DMS 273 (cell line): ENCODE measurements around the gene COX20.
"Not testable (repeated sequence)": the region's sequence is repeated elsewhere in the genome, so short reads cannot be mapped to it uniquely, and the experiment has no call there.

ENCODE experiments used
- DNase-seq: peaks from one replicate; lab custom pipeline; 2025; ENCODE audit not compliant: unreplicated experiment; lab: John Stamatoyannopoulos, UW

COX20 gene

GRCh38 chr1:244821134-244821533 lies 14.3 kb upstream of the COX20 start:
- no peak for DNase-seq

DNA sequence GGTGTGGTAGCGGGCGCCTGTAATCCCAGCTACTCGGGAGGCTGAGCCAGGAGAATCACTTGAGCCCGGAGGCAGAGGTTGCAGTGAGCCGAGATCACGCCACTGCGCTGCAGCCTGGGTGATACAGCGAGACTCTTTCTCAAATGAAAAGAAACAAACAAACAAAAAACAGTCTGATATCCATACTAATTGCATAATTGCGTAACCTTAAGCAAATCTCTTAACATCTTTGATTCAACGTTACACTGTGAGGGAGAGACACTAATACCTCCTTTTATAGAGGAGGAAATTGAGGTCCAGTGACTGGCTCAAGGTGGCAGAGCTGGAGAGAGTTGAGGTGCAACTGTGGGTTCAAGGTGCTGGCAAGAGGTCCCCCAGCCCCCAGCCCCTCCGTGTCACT lies 12.6 kb upstream of the COX20 start:
- no peak for DNase-seq

- no peak for DNase-seq
Observed at GRCh38 chr1:244826712-244827111, 8.7 kb upstream of the COX20 start.

- DNase-seq = no peak
Observed at GRCh38 chr1:244830639-244831038, 4.8 kb upstream of the COX20 start.

DNA sequence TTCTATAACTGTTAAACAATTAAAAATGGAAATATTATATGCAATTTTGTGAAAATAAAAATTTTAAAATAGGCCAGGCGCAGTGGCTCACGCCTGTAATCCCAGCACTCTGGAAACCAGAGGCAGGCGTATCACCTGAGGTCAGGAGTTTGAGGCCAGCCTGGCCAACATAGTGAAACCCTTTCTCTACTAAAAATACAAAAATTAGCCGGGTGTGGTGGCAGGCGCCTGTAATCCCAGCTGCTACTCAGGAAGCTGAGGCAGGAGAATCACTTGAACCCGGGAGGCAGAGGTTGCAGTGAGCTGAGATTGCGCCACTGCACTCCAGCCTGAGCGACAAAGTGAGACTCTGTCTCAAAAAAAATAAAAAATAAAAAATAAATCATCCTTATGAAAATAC lies 2.2 kb upstream of the COX20 start:
- not testable (repeated sequence) for DNase-seq

DNA sequence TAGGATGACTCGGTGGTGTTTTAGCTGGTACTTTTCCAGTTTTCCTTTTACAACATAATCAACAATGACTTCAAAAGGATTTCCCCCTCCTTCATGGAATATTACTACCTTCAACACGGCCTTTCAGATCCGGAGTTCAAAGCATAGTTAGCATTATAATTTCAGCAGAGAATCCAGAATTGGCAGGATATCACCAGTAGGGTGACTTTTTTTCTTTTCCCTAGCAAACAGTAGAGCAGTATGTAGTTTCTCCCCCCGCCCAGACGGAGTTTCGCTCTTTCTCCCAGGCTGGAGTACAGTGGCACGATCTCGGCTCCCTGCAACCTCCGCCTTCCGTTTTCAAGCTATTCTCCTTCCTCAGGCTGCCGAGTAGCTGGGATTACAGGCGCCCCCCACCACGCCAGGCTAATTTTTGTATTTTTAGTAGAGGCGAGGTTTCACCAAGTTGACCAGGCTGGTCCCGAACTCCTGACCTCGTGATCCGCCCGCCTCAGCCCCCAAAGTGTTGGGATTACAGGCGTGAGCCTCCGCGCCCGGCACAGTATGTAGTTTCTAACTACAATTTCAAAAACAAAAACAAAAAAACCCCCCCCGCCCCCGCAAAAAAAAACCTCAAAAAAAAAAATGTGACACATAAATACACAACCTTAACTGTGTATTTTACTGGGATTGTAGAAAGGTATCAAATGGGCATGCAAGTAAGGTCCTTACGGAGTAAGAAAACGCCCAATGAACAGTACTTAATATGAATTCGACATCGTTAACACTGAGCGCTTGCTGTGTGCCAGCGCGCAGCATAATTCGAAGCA lies 1.5 kb upstream of the COX20 start:
- DNase-seq = peak; percentile 89

DNA sequence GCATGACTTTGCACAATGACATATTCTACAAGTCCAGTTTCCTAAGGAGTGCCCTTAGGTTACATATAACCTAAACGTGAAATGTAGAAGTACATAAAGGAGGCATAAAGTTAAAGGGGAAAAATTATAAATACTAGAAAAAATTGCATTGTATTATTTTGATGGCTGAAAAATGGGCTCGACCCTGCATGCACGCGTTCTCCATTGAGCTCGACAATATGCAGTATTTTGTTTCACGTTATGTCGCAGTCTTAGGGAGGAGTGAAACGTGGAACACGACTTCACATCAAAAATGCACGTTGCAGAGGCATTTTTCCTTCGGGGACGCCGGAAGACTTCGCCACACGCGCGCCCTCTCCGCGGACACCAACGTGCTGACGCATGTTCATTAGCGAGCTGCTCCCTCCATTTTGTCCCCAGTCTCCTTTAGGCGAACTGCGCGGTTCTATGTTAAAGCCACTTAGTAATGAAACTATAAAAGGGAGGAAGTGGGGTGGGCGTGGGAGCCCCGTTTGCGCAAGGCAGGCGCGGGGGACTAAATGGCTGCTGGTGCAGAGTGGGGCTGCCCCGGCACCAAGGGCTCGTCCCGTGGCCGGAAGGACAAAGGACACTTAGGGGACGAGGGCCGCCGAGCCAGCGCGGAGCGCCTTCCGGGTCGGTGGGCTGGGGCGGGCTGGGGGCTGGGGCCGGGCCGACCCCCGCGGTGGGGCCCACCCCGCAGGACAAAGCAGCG lies 749 bp upstream of the COX20 start:
- peak; percentile 97 for DNase-seq

GRCh38 chr1:244836135-244836521 lies 670 bp downstream of the COX20 start:
- peak; percentile 74 for DNase-seq

- DNase-seq = peak; percentile 52
Observed at GRCh38 chr1:244836584-244836983, 1.1 kb downstream of the COX20 start.

DNA sequence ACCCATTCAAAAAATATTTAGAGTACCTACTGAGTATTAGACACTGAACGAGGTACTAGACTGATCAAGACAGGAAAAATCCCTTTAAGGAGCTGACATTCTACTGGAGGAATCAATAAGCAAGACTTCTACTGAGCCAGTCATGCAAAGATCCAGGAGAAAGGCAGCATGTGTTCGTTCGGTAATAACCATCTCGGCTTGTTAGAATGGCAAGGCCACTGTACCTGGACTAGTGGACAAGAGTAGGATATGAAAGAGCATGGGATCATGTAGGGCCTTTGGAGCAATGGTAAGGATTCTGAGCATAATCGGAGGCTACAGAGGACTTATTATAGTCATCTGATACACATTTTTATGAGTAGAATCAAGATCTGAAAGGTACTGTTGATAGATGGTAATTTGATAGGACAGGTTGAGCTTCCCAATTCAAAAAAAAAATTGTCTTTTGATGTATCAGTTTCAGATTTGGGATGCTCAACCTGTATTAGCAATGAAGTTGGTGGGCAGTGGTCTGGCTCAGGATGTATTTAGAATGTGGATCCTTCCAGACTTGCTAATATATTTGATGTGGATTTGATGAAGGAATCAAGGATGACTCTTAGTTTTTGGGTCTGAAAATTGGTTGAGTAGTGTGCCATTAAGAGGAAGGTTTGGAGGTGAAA lies 2.3 kb downstream of the COX20 start:
- DNase-seq = peak; percentile 47

- DNase-seq = peak; percentile 42
Observed at GRCh38 chr1:244839656-244840055, 4.2 kb downstream of the COX20 start.

DNA sequence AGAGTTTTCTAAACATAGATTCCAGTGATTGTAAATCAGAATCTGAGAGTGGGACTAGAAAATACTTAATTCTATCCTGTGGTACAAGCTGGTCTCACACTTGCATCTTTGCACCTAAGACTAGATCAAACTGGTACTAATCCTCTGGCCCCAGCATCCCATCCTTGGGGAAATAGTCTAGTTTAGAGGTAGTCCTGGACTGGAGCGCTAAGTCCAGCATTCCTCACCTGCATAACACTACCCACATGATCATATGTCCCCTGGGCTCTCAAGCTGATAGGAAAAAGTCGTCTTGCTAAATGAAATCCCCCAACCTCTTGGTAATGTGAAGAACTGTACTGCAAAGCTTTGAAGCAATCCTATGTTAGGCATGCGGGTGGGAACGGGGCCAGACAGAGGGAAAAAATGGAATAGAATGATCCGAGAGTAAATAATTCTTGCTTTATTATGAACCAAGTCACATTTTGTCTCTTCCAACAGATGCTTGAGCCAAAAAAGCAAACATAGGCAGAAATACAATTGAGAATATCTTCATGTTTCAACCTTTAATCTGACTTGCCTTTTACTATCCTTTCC lies 4.8 kb downstream of the COX20 start:
- DNase-seq = peak; percentile 25

DNA sequence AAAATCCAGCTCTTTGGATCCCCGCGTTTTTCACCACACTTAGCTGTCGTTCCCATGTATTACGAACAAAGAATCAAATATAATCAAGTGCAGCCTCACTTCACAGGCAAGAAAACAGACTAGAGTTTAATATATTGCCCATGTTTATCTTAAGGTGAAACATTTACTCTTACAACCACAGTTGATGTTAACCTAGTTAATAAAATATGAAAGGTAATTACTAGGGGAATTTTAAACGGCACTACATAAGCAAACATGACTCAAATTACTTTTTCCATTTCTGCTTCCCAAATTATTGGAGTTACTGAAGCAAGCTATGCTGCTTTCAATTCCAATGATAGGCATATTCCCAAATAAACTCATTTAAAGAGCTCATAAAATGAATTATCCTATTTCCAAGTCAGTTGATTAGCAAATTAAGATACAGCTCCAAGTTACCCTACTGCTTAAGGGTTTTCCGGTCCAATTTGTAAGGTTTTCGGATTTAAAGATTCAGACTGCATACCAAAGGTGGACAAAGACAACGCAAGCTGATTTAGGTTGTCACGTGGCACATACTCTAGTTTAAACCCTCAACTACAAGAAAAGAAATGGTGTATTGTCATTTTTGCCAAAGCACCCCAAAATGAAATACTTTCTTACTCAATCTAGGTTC lies 5.9 kb downstream of the COX20 start:
- DNase-seq = no peak

DNA sequence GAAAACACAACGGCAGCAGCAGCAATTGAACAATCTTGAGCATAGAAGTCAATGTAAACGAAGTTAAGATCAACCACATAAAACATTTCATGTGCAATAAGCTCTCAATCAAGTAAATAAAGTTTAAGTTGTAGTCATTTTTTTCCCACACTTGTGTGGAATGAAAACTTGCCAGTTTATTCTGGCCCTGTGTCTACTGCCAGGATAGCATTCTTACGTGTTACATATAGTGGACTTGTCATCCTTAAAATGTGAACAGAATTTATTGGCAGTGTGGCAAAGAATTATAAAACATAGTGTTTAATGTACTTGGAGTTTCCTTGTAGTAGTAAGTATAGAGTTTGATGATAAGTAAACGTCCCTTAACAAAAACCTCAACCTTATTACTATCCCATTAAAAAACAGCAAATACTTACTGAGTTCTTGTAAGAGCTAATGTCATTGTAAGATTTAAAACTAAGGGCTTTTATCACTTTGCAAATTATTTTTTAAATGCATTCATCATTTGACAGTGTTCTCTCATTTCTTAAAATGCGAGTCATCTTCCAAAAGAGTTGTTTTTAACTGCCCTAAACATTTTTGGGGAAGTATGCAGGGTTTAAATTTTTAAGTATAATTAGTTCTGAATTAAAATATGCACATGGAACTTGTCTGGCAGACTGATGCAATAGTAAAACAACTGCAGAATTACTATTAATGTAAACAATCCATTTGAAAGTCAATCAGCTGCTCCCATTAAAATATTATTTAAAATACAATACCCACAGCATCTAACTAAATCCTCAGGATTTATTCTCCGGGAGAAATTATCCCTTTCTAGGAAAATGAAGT lies 7.9 kb downstream of the COX20 start:
- no peak for DNase-seq

DNA sequence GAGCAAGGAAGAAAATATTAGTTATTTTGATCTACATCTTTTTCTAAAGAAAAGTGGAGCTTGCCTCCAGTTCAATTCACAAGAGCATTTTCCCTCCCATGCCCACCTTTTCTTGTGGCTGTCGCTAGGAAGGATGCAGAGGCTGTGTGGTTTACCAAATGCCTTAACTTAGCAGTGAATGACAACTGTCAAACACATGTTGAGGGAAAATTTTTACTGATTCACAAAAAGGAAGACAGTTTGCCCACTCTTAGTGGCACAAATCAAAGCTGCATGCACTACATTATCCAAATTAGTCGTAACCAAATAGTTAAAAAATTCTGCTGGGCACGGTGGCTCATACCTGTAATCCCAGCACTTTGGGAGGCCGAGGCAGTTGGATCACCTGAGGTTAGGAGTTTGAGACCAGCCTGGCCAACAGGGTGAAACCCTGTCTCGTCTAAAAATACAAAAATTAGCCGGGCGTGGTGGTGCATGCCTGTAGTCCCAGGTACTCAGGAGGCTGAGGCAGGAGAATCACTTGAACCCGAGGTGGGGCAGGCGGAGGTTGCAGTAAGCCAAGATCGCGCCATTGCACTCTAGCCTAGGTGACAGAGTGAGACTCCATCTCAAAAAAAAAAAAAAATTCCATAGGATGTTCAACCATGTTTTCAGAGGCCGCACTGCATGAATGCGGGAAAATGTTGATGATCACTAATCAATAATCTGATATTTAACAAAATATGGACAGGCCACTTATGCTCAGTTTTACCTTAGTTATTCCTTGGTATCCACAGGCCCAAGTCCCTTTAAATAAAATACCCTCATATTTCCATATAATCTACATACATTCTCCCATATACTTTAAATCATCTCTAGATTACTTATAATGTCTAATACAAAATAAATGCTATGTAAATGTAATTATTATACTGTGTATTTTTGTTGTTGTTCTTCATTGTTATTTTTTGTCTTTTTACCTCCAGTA lies 9.0 kb downstream of the COX20 start:
- no peak for DNase-seq

- DNase-seq = no peak
Observed at GRCh38 chr1:244846653-244847052, 11.2 kb downstream of the COX20 start.

GRCh38 chr1:244849189-244849866 lies 13.9 kb downstream of the COX20 start:
- no peak for DNase-seq

- DNase-seq = no peak
Observed at GRCh38 chr1:244850099-244850852, 14.8 kb downstream of the COX20 start.
